ENCODE data around the gene COMT. TPM values are rescaled to one million over a fixed set of nuclear protein-coding genes. Genes with fewer than 3 reads are reported as not detected.
"Not testable (repeated sequence)": the region's sequence is repeated elsewhere in the genome, so short reads cannot be mapped to it uniquely, and the experiment has no call there.

COMT gene
- total RNA-seq, 1 donor, result 288 TPM

DNA sequence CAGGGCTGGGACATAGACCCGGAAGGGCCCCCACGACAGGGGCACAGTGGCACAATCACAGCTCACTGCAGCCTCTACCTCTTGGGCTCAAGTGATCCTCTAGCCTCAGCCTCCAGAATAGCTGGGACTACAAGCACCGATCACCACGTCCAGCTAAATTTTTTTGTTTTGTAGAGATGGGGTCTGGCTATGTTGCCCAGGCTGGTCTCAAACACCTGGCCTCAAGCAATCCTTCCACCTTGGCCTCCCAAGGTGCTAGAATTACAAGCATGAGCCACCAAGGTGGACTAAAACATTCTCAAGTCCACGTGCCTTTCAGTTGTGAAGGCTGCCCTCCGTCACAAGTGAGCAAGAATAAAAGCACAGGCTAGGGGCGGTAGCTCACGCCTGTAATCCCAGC lies 10.1 kb upstream of the COMT start:
- DNase-seq (ENCODE audit: insufficient read length, low spot score, missing footprints), result no peak
- H3K9me3 ChIP-seq (ENCODE audit: low read depth, low read length), result no peaks in the 10 kb centered on the region
- H4K20me1 ChIP-seq (ENCODE audit: insufficient read depth, low read length), result no peaks in the 10 kb centered on the region
- no peak for TF ChIP-seq CTCF (IDR thresholded peaks at IDR 0.05; ENCODE audit: extremely low read depth, low read depth, low read length)
- no peak overlapping the region for H3K4me2 ChIP-seq (ENCODE audit: insufficient read depth, low read length)
- H3K27me3 ChIP-seq (ENCODE audit: insufficient read depth, low read length), result no peaks in the 10 kb centered on the region
- H3K27ac ChIP-seq (ENCODE audit: low read depth, low read length), result no peak overlapping the region
- H3K36me3 ChIP-seq (ENCODE audit: insufficient read depth, low read length), result no peaks in the 10 kb centered on the region
- H2AFZ ChIP-seq (ENCODE audit: low read length), result no peak overlapping the region
- H3K4me1 ChIP-seq (ENCODE audit: insufficient read depth, low read length), result no peaks in the 10 kb centered on the region
- no peak overlapping the region for H3K4me3 ChIP-seq (ENCODE audit: insufficient read depth, low read length)
- no peaks in the 10 kb centered on the region for H3K79me2 ChIP-seq (ENCODE audit: insufficient read depth, low read length)

GRCh38 chr22:19932367-19933206 lies 9.0 kb upstream of the COMT start:
- H4K20me1 ChIP-seq (ENCODE audit: insufficient read depth, low read length), result no peaks in the 10 kb centered on the region
- no peaks in the 10 kb centered on the region for H3K27me3 ChIP-seq (ENCODE audit: insufficient read depth, low read length)
- no peak for DNase-seq (ENCODE audit: insufficient read length, low spot score, missing footprints)
- no peak for TF ChIP-seq CTCF (IDR thresholded peaks at IDR 0.05; ENCODE audit: extremely low read depth, low read depth, low read length)
- H3K4me1 ChIP-seq (ENCODE audit: insufficient read depth, low read length), result no peaks in the 10 kb centered on the region
- peaks cover 6% of the 10 kb centered on the region for H3K79me2 ChIP-seq (ENCODE audit: insufficient read depth, low read length)
- no peak overlapping the region for H3K4me3 ChIP-seq (ENCODE audit: insufficient read depth, low read length)
- H3K27ac ChIP-seq (ENCODE audit: low read depth, low read length), result no peak overlapping the region
- H2AFZ ChIP-seq (ENCODE audit: low read length), result no peak overlapping the region
- no peaks in the 10 kb centered on the region for H3K9me3 ChIP-seq (ENCODE audit: low read depth, low read length)
- H3K36me3 ChIP-seq (ENCODE audit: insufficient read depth, low read length), result no peaks in the 10 kb centered on the region
- no peak overlapping the region for H3K4me2 ChIP-seq (ENCODE audit: insufficient read depth, low read length)

- no peak for DNase-seq (ENCODE audit: insufficient read length, low spot score, missing footprints)
- no peak overlapping the region for H3K27ac ChIP-seq (ENCODE audit: low read depth, low read length)
- no peaks in the 10 kb centered on the region for H4K20me1 ChIP-seq (ENCODE audit: insufficient read depth, low read length)
- no peaks in the 10 kb centered on the region for H3K27me3 ChIP-seq (ENCODE audit: insufficient read depth, low read length)
- no peaks in the 10 kb centered on the region for H3K4me1 ChIP-seq (ENCODE audit: insufficient read depth, low read length)
- H3K4me2 ChIP-seq (ENCODE audit: insufficient read depth, low read length), result no peak overlapping the region
- H3K79me2 ChIP-seq (ENCODE audit: insufficient read depth, low read length), result peaks cover 10% of the 10 kb centered on the region
- no peak overlapping the region for H2AFZ ChIP-seq (ENCODE audit: low read length)
- TF ChIP-seq CTCF (IDR thresholded peaks at IDR 0.05; ENCODE audit: extremely low read depth, low read depth, low read length), result no peak
- no peaks in the 10 kb centered on the region for H3K9me3 ChIP-seq (ENCODE audit: low read depth, low read length)
- H3K4me3 ChIP-seq (ENCODE audit: insufficient read depth, low read length), result no peak overlapping the region
- no peaks in the 10 kb centered on the region for H3K36me3 ChIP-seq (ENCODE audit: insufficient read depth, low read length)
Measured at GRCh38 chr22:19933341-19934241, 8.0 kb upstream of the COMT start.

DNA sequence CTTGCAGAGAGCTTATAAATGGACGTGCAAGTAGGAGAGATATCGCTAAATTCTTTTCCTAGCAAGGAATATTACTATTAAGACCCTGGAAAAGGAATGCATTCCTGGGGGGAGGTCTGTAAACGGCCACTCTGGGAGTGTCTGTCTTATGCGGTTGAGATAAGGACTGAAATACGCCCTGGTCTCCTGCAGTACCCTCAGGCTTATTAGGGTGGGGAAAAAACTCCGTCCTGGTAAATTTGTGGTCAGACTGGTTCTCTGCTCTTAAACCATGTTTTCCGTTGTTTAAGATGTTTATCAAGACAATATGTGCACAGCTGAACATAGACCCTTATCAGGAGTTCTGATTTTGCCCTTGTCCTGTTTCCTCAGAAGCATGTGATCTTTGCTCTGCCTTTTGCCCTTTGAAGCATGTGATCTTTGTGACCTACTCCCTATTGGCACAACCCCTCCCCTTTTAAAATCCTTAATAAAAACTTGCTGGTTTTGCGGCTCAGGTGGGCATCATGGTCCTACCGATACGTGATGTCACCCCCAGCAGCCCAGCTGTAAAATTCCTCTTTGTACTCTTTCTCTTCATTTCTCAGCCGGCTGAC lies 6.4 kb upstream of the COMT start:
- not testable (repeated sequence) for H3K4me2 ChIP-seq (ENCODE audit: insufficient read depth, low read length); H3K9me3 ChIP-seq (ENCODE audit: low read depth, low read length); H4K20me1 ChIP-seq (ENCODE audit: insufficient read depth, low read length)

More for the DNA sequence above, 6.4 kb upstream of the COMT start:
- peaks cover 14% of the 10 kb centered on the region for H3K79me2 ChIP-seq (ENCODE audit: insufficient read depth, low read length)
- not testable (repeated sequence) for H3K27me3 ChIP-seq (ENCODE audit: insufficient read depth, low read length); H3K4me1 ChIP-seq (ENCODE audit: insufficient read depth, low read length); H3K27ac ChIP-seq (ENCODE audit: low read depth, low read length); H3K36me3 ChIP-seq (ENCODE audit: insufficient read depth, low read length); H3K4me3 ChIP-seq (ENCODE audit: insufficient read depth, low read length); DNase-seq (ENCODE audit: insufficient read length, low spot score, missing footprints); H2AFZ ChIP-seq (ENCODE audit: low read length)

Data from osteoblast (primary cell).